Left ventricle myocardium inferior (tissue), 1 donor: ENCODE measurements around the gene EFR3B. TPM values are rescaled to one million over a fixed set of nuclear protein-coding genes. Genes with fewer than 3 reads are reported as not detected.

Source experiments
- DNase-seq: peaks from one replicate; pipeline ENCODE4 v3.0.0-alpha.2; 2020
- H3K27ac ChIP-seq: fragments of 200-600 bp; replicated peaks from 2 replicates; pipeline ENCODE4 v1.8.0; 2021
- H3K27me3 ChIP-seq: fragments of 200-600 bp; 2 replicates; pipeline ENCODE4 v1.8.0; 2021; ENCODE audit warnings: low read depth
- H3K36me3 ChIP-seq: fragments of 200-600 bp; 2 replicates; pipeline ENCODE4 v1.8.0; 2021
- H3K4me1 ChIP-seq: fragments of 200-600 bp; 2 replicates; pipeline ENCODE4 v1.8.0; 2021
- H3K4me3 ChIP-seq: fragments of 200-600 bp; 2 replicates; pipeline ENCODE4 v1.8.0; 2021; ENCODE audit warnings: mild to moderate bottlenecking, moderate library complexity
- H3K9me3 ChIP-seq: fragments of 200-600 bp; replicated peaks from 2 replicates; pipeline ENCODE4 v1.8.0; 2021
- intact Hi-C: fragments of 100-400 bp; cut with micrococcal nuclease; formaldehyde crosslinking; loops from one replicate; pipeline ENCODE4 v1.11.0; 2022
- total RNA-seq: library from RNA; stranded (reverse); fragmentation: NEBNext Ultra II Directional; extraction: Animal tissue kit (Norgen Biotek cat#: 25700); gene quantifications from one replicate; pipeline ENCODE4 v1.2.1, GENCODE V29; 2021
- TF ChIP-seq, protein P1 (sequence below): fragments of 200-600 bp; IDR thresholded peaks from 2 replicates; pipeline ENCODE4 v1.8.0; 2021; ENCODE audit warnings: antibody characterized with exemption, mild to moderate bottlenecking, borderline replicate concordance
- donor health status: DM: no; HTN: yes; CAD: no; lungs with severe emphysema.

EFR3B gene
- total RNA-seq, 1 donor from 2014 or later, result 8.7 TPM

DNA sequence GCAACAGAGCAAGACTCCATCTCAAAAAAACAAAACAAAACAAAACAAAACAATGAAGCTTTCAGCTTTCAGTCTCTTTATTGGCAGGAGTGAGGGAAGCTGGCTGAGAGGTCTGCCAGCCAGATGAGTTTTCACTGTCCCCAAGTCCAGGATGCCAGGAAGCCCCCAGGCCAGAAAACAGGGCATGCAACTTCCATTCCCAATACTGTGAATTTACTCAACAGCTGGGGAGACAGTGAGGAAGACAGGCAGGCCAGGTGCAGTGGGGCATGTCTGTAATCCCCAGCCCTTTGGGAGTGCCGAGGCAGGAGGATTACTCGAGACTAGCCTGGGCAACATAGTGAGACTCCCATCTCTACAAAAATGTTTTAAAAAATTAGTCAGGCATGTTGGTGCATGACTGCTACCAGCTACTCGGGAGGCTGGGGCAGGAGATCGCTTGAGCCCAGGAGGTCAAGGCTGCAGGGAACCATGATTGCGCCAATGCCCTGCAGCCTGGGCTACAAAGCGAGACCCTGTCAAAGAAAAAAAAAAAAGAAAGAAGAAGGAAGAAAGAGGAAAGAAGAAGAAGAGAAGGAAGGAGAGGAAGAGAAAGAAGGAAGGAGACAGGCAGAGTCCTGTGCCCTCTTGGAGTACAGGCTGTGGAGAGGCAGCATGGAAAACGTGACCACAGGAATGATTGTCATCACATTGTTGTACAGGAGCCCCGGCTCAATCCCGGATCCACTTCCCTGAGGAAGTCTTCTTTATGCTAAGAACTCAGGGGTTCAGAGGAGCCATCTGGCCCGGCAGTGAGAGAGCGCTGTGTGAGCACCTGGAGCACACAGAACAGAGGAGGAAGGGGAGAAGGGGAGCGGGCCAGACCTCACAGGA lies 155.7 kb downstream of the EFR3B start:
- H3K27me3 ChIP-seq, result no peaks in the 10 kb centered on the region
- no peaks in the 10 kb centered on the region for H3K36me3 ChIP-seq
- DNase-seq, result no peak
- intact Hi-C loops, result no loop called here
- TF ChIP-seq, protein P1, sequence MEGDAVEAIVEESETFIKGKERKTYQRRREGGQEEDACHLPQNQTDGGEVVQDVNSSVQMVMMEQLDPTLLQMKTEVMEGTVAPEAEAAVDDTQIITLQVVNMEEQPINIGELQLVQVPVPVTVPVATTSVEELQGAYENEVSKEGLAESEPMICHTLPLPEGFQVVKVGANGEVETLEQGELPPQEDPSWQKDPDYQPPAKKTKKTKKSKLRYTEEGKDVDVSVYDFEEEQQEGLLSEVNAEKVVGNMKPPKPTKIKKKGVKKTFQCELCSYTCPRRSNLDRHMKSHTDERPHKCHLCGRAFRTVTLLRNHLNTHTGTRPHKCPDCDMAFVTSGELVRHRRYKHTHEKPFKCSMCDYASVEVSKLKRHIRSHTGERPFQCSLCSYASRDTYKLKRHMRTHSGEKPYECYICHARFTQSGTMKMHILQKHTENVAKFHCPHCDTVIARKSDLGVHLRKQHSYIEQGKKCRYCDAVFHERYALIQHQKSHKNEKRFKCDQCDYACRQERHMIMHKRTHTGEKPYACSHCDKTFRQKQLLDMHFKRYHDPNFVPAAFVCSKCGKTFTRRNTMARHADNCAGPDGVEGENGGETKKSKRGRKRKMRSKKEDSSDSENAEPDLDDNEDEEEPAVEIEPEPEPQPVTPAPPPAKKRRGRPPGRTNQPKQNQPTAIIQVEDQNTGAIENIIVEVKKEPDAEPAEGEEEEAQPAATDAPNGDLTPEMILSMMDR, result no peak
- H3K4me3 ChIP-seq, result no peak overlapping the region
- H3K9me3 ChIP-seq, result no peaks in the 10 kb centered on the region
- H3K27ac ChIP-seq, result no peak overlapping the region
- H3K4me1 ChIP-seq, result no peaks in the 10 kb centered on the region

DNA sequence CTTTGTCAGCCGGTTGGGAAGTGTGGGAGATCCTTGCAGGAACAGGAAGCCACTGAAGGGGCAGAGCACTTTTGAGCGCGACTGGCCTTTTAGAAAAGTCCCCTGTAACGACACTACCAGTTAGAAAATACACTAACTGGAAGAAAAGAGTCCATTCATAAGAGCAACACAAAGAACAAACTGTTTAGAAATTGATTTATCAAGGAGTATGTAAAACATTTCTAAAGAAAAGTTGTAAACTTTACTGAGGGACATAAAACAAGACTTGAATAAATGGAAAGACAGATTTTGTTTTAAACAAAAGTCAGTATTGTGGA lies 156.3 kb downstream of the EFR3B start:
- no peak for DNase-seq
- intact Hi-C loops, result no loop called here
- Histone ChIP-seq H3K27ac (no peak overlapping the region), H3K9me3 (no peaks in the 10 kb centered on the region), H3K27me3 (no peaks in the 10 kb centered on the region), H3K4me3 (no peak overlapping the region), H3K36me3 (no peaks in the 10 kb centered on the region), H3K4me1 (no peaks in the 10 kb centered on the region)
- TF ChIP-seq, protein P1, result no peak

DNA sequence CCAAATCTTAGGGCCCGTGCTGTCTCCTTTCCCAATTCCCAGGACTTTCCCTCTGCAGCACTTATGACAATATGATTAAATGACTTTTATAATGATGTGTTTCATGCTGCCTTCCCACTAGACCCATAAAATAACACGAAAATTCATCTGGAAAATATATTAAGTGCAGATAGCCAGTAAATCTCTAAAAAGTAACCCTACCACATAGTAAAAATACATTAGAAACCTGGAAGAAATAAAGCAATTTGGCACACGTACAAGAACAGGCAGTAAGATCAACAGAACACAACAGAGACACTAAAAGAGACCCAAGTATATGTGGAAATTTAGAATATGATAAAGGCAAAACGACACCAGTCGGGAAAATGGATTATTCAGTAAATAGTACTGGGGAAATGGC lies 156.7 kb downstream of the EFR3B start:
- Histone ChIP-seq H3K27me3 (no peaks in the 10 kb centered on the region), H3K9me3 (no peaks in the 10 kb centered on the region), H3K27ac (no peak overlapping the region), H3K4me3 (no peak overlapping the region), H3K36me3 (no peaks in the 10 kb centered on the region), H3K4me1 (no peaks in the 10 kb centered on the region)
- TF ChIP-seq, protein P1, result no peak
- intact Hi-C loops, result no loop called here
- DNase-seq, result no peak

DNA sequence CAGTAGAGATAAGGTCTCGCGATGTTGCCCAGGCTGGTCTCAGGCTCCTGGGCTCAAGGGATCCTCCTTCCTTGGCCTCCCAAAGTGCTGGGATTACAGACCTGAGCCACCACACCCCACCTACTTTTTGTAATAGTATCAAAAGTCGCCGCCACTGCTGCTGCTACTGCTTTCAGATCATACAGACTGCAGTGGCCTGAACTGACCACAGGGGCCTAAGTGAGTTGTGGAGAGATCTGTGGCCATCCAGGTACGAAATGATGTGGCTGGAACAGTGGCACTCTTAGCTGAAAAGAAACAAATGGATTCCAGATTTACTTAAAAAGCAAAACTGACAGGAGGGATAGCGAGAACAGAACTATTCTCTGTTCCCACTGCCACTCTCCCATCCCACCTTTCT lies 159.4 kb downstream of the EFR3B start:
- TF ChIP-seq, protein P1, result peak; percentile 17
- Histone ChIP-seq H3K27ac (no peak overlapping the region), H3K27me3 (no peaks in the 10 kb centered on the region), H3K4me3 (no peak overlapping the region), H3K4me1 (peaks cover 7% of the 10 kb centered on the region), H3K9me3 (no peaks in the 10 kb centered on the region), H3K36me3 (no peaks in the 10 kb centered on the region)
- DNase-seq, result no peak
- intact Hi-C loops, result no loop called here

- Histone ChIP-seq H3K27me3 (no peaks in the 10 kb centered on the region), H3K27ac (no peak overlapping the region), H3K36me3 (no peaks in the 10 kb centered on the region), H3K9me3 (no peaks in the 10 kb centered on the region), H3K4me1 (peaks cover 7% of the 10 kb centered on the region), H3K4me3 (no peak overlapping the region)
- TF ChIP-seq, protein P1, result no peak
- no peak for DNase-seq
- intact Hi-C loops, result no loop called here
Measured at GRCh38 chr2:25201794-25202193, 159.9 kb downstream of the EFR3B start.
